B cell (primary cell): ENCODE data around the gene GBE1. TPM values are rescaled to one million over a fixed set of nuclear protein-coding genes. Genes with fewer than 3 reads are reported as not detected.

ENCODE experiments used
- ATAC-seq: fragments of 200-7000 bp; cut with Tn5 transposase; one replicate; pipeline ENCODE4 v1.10.0; 2021; ENCODE audit warnings: low read depth, mild to moderate bottlenecking, moderate number of reproducible peaks, moderate library complexity
- CTCF ChIA-PET: fragments of 350-600 bp; sonication (Branson Sonifier 250); formaldehyde crosslinking; loops from one replicate; lab custom pipeline; 2021; ENCODE audit warnings: antibody characterized with exemption, inconsistent platforms; lab: Charles Lee
- POLR2A ChIA-PET: fragments of 350-600 bp; sonication (Branson Sonifier 250); formaldehyde crosslinking; loops from one replicate; lab custom pipeline; 2021; ENCODE audit warnings: antibody characterized with exemption; lab: Charles Lee
- DNase-seq: peaks from one replicate; pipeline ENCODE4 v3.0.0; 2013
- H2AFZ ChIP-seq: 2 replicates; pipeline ENCODE4 v1.6.1; 2012; ENCODE audit warnings: mild to moderate bottlenecking, low read depth, low read length; ENCODE audit not compliant: insufficient read depth, poor library complexity, severe bottlenecking
- H3K27ac ChIP-seq, 2 donors: 1 replicate in 1 of 2; 2 replicates in 1 of 2; pipeline ENCODE4 v1.5.1; 2012 to 2013; ENCODE audit warnings: low read length in 2 of 2, mild to moderate bottlenecking in 2 of 2, moderate library complexity in 1 of 2
- H3K27me3 ChIP-seq, 4 experiments: fragments of 200-600 bp in 1 of 4; sonication (generic) in 1 of 4; replicated peaks in 1 of 4; 1 replicate in 2 of 4; 2 replicates in 2 of 4; pipeline versions ENCODE4 v1.6.1 to v1.7.0; 2013 to 2016; ENCODE audit warnings: low read length in 3 of 4, mild to moderate bottlenecking in 2 of 4, mixed read lengths in 1 of 4, moderate library complexity in 1 of 4; ENCODE audit not compliant: insufficient read depth in 4 of 4, control insufficient read depth in 3 of 4; ENCODE audit errors: control extremely low read depth in 1 of 4
- H3K36me3 ChIP-seq, 2 experiments: replicated peaks in 1 of 2; 1 replicate in 1 of 2; 2 replicates in 1 of 2; pipeline versions ENCODE4 v1.6.1 to v1.7.1; 2013; ENCODE audit warnings: low read length in 1 of 2; ENCODE audit not compliant: insufficient read depth in 2 of 2, control insufficient read depth in 1 of 2; ENCODE audit errors: control extremely low read depth in 1 of 2, extremely low read depth in 1 of 2
- H3K4me1 ChIP-seq, 2 donors: fragments of 200-600 bp in 1 of 2; sonication (generic) in 1 of 2; 1 replicate in 1 of 2; 2 replicates in 1 of 2; pipeline versions ENCODE4 v1.5.1 to v1.6.1; 2013 to 2017; ENCODE audit warnings: low read length in 2 of 2; ENCODE audit not compliant: control insufficient read depth in 2 of 2, insufficient read depth in 2 of 2
- H3K4me2 ChIP-seq: replicated peaks from 2 replicates; pipeline ENCODE3; 2012; ENCODE audit warnings: mild to moderate bottlenecking, low read depth, low read length; ENCODE audit not compliant: poor library complexity, severe bottlenecking
- H3K4me3 ChIP-seq, 5 experiments: fragments of 200-600 bp in 1 of 5; sonication (generic) in 1 of 5; 1 replicate in 3 of 5; 2 replicates in 2 of 5; pipeline versions ENCODE4 v1.5.1 to v1.7.0; 2011 to 2016; ENCODE audit warnings: low read length in 4 of 5, mild to moderate bottlenecking in 4 of 5, low read depth in 2 of 5, control low read depth in 1 of 5, moderate library complexity in 1 of 5; ENCODE audit not compliant: insufficient read depth in 1 of 5; ENCODE audit errors: control extremely low read depth in 1 of 5, extremely low read depth in 1 of 5
- H3K79me2 ChIP-seq: fragments of 200-600 bp; sonication (generic); one replicate; pipeline ENCODE4 v1.6.0; 2016; ENCODE audit warnings: low read length; ENCODE audit not compliant: control insufficient read depth, insufficient read depth
- H3K9ac ChIP-seq: fragments of 200-600 bp; sonication (generic); 2 replicates; pipeline ENCODE4 v1.6.1; 2017; ENCODE audit warnings: mild to moderate bottlenecking, low read length, moderate library complexity
- H3K9me3 ChIP-seq, 3 donors: one replicate each; pipeline versions ENCODE4 v1.6.1 to v1.7.1; 2013; ENCODE audit warnings: low read length in 2 of 3; ENCODE audit not compliant: control insufficient read depth in 2 of 3, insufficient read depth in 1 of 3; ENCODE audit errors: control extremely low read depth in 1 of 3
- H4K20me1 ChIP-seq: 2 replicates; pipeline ENCODE4 v1.6.0; 2012; ENCODE audit warnings: mild to moderate bottlenecking, low read length; ENCODE audit not compliant: insufficient read depth, control insufficient read depth, poor library complexity, severe bottlenecking
- H3K27ac Mint-ChIP-seq: one replicate; pipeline ENCODE4 v1.8.0; 2021; ENCODE audit warnings: mixed read lengths
- H3K27me3 Mint-ChIP-seq: one replicate; pipeline ENCODE4 v1.8.0; 2021; ENCODE audit warnings: mixed read lengths
- H3K4me1 Mint-ChIP-seq: one replicate; pipeline ENCODE4 v1.8.0; 2021; ENCODE audit warnings: mixed read lengths
- H3K4me3 Mint-ChIP-seq: one replicate; pipeline ENCODE4 v1.8.0; 2021; ENCODE audit warnings: mixed read lengths
- H3K9me3 Mint-ChIP-seq: one replicate; pipeline ENCODE4 v1.8.0; 2022; ENCODE audit warnings: mixed read lengths; ENCODE audit not compliant: insufficient read depth
- CTCF ChIP-seq: fragments of 200-600 bp; IDR thresholded peaks from one replicate; pipeline ENCODE4 v1.8.0; 2022; ENCODE audit warnings: antibody characterized with exemption, mild to moderate bottlenecking
- EZH2 ChIP-seq: IDR thresholded peaks from 2 replicates; pipeline ENCODE4 v1.6.1; 2012; ENCODE audit warnings: borderline replicate concordance, low read depth, mild to moderate bottlenecking, moderate library complexity, low read length; ENCODE audit not compliant: insufficient read depth, poor library complexity, severe bottlenecking
- WGBS: methylation state at CpG from one replicate; pipeline ENCODE4 v1.1.5; 2013; ENCODE audit warnings: missing lambda C conversion rate; ENCODE audit not compliant: insufficient coverage; 5-methylcytosine and 5-hydroxymethylcytosine counted together
- intact Hi-C: fragments of 100-400 bp; cut with micrococcal nuclease; formaldehyde crosslinking; loops from one replicate; pipeline ENCODE4 v1.10.0; 2022
- polyA plus RNA-seq: library from polyadenylated mRNA; depleted of rRNA; stranded (reverse); fragments of >200 nt; gene quantifications from 2 replicates; pipeline ENCODE4 v1.2.3, GENCODE V29; 2012
- total RNA-seq, 2 donors: library from RNA; stranded (reverse); fragments of 120-200 nt in 1 of 2; gene quantifications; 1 replicate in 1 of 2; 2 replicates in 1 of 2; pipeline versions ENCODE4 v1.2.3 to v1.2.4, GENCODE V29; 2013 to 2022

The GBE1 gene
- total and polyA plus RNA-seq, 2 donors (not counting 1 experiment from before 2014, with no cell fraction given) = 3.4 to 20.8 TPM

GRCh38 chr3:81734742-81735141, 26.7 kb downstream of the GBE1 start:
- no peak overlapping the region for H3K4me3 ChIP-seq
- no CpG with 5 or more reads among the region's 1 CpG for WGBS
- H3K9ac ChIP-seq = no peak overlapping the region
- Mint-ChIP-seq H3K9me3 (no peaks in the 10 kb centered on the region), H3K27ac (no peak overlapping the region), H3K4me1 (peaks cover 8% of the 10 kb centered on the region), H3K4me3 (no peak overlapping the region), H3K27me3 (no peaks in the 10 kb centered on the region)
- no peaks in the 10 kb centered on the region for H3K79me2 ChIP-seq
- DNase-seq (no peak), ATAC-seq (no peak)
- ChIA-PET POLR2A (no interaction called here), CTCF (no interaction called here)
- intact Hi-C loops = no loop called here
- no peaks in the 10 kb centered on the region for H3K9me3 ChIP-seq
- no peaks in the 10 kb centered on the region for H4K20me1 ChIP-seq
- no peak overlapping the region for H2AFZ ChIP-seq
- H3K36me3 ChIP-seq = no peaks in the 10 kb centered on the region
- TF ChIP-seq CTCF (no peak), EZH2 (no peak)
- no peak overlapping the region for H3K27ac ChIP-seq
- no peak overlapping the region for H3K4me2 ChIP-seq
- no peaks in the 10 kb centered on the region for H3K27me3 ChIP-seq
- peaks cover 0 to 3% of the 10 kb centered on the region in 2 donors for H3K4me1 ChIP-seq

- no peaks in the 10 kb centered on the region for H3K9me3 ChIP-seq
- Mint-ChIP-seq H3K4me3 (no peak overlapping the region), H3K9me3 (no peaks in the 10 kb centered on the region), H3K27ac (no peak overlapping the region), H3K27me3 (no peaks in the 10 kb centered on the region), H3K4me1 (peaks cover 8% of the 10 kb centered on the region)
- no peak overlapping the region for H3K4me2 ChIP-seq
- H3K27ac ChIP-seq = no peak overlapping the region
- no peak overlapping the region for H2AFZ ChIP-seq
- no peaks in the 10 kb centered on the region for H3K79me2 ChIP-seq
- no peaks in the 10 kb centered on the region for H4K20me1 ChIP-seq
- no peak overlapping the region for H3K4me3 ChIP-seq
- no peak overlapping the region for H3K9ac ChIP-seq
- TF ChIP-seq CTCF (no peak), EZH2 (no peak)
- H3K36me3 ChIP-seq = no peaks in the 10 kb centered on the region
- H3K27me3 ChIP-seq = no peaks in the 10 kb centered on the region
- POLR2A ChIA-PET = no interaction called here
- intact Hi-C loops = no loop called here
- no peak for ATAC-seq
- H3K4me1 ChIP-seq = peaks cover 0 to 3% of the 10 kb centered on the region in 2 donors
- no peak for DNase-seq
- CTCF ChIA-PET = no interaction called here
- WGBS = 84% methylated on average over 4 of the region's 4 CpGs
These were observed 28.8 kb downstream of the GBE1 start for GRCh38 chr3:81732642-81733041.
